DOHH2 (cell line): ENCODE results near the gene NBEA.

ENCODE experiments used
- H3F3A ChIP-seq: fragments of 200-600 bp; sonication (generic), shearing (Covaris generic); 2 replicates; pipeline ENCODE4 v1.6.0; 2016; ENCODE audit warnings: antibody characterized with exemption, mild to moderate bottlenecking; ENCODE audit not compliant: control insufficient read depth, insufficient read depth
- H3K27ac ChIP-seq: fragments of 200-600 bp; sonication (generic); 2 replicates; pipeline ENCODE4 v1.5.1; 2014; ENCODE audit warnings: low read depth, mild to moderate bottlenecking, low read length, moderate library complexity
- H3K27me3 ChIP-seq: fragments of 200-600 bp; sonication (generic); 2 replicates; pipeline ENCODE4 v1.6.1; 2014; ENCODE audit warnings: mild to moderate bottlenecking, low read length, mixed read lengths; ENCODE audit not compliant: control insufficient read depth
- H3K36me3 ChIP-seq: fragments of 200-600 bp; sonication (generic); 2 replicates; pipeline ENCODE4 v1.6.1; 2014; ENCODE audit warnings: mild to moderate bottlenecking, low read length, moderate library complexity, mixed read lengths; ENCODE audit not compliant: control insufficient read depth
- H3K4me1 ChIP-seq: fragments of 200-600 bp; sonication (generic); 2 replicates; pipeline ENCODE4 v1.6.1; 2014; ENCODE audit warnings: mild to moderate bottlenecking, low read length, mixed read lengths; ENCODE audit not compliant: control insufficient read depth
- H3K4me2 ChIP-seq: fragments of 200-600 bp; sonication (generic); 2 replicates; pipeline ENCODE4 v1.6.0; 2014; ENCODE audit warnings: mild to moderate bottlenecking, low read length, moderate library complexity
- H3K4me3 ChIP-seq: fragments of 200-600 bp; sonication (generic); 2 replicates; pipeline ENCODE4 v1.5.1; 2014; ENCODE audit warnings: mild to moderate bottlenecking, low read length, mixed read lengths
- H3K79me2 ChIP-seq: fragments of 200-600 bp; sonication (generic); 2 replicates; pipeline ENCODE4 v1.6.1; 2014; ENCODE audit warnings: mild to moderate bottlenecking, low read length, mixed read lengths; ENCODE audit not compliant: control insufficient read depth
- H3K9me2 ChIP-seq: fragments of 200-600 bp; sonication (generic); replicated peaks from 2 replicates; pipeline ENCODE4 v1.6.1; 2014; ENCODE audit warnings: mild to moderate bottlenecking, low read length, mixed read lengths; ENCODE audit not compliant: control insufficient read depth
- H3K9me3 ChIP-seq: fragments of 200-600 bp; sonication (generic); 2 replicates; pipeline ENCODE4 v1.6.1; 2014; ENCODE audit warnings: antibody characterized with exemption, low read length, mixed read lengths; ENCODE audit not compliant: control insufficient read depth, insufficient read depth
- H4K20me1 ChIP-seq: fragments of 200-600 bp; sonication (generic); 2 replicates; pipeline ENCODE4 v1.6.0; 2014; ENCODE audit warnings: low read depth, mild to moderate bottlenecking, antibody characterized with exemption, low read length, moderate library complexity; ENCODE audit not compliant: control insufficient read depth, insufficient read depth
- CTCF ChIP-seq: fragments of 200-600 bp; sonication (generic); IDR thresholded peaks from one replicate; pipeline ENCODE4 v1.5.1; 2014; ENCODE audit warnings: antibody characterized with exemption, mild to moderate bottlenecking, low read depth, low read length; ENCODE audit not compliant: poor library complexity, severe bottlenecking
- EZH2phosphoT487 ChIP-seq: fragments of 200-600 bp; sonication (generic); IDR thresholded peaks from 2 replicates; pipeline ENCODE4 v1.6.1; 2017; ENCODE audit warnings: borderline replicate concordance, mild to moderate bottlenecking, antibody characterized with exemption, low read length, moderate library complexity, mixed read lengths

The NBEA gene

GRCh38 chr13:35706281-35706680 lies 764.2 kb downstream of the NBEA start:
- Histone ChIP-seq H3K27me3 (no peaks in the 10 kb centered on the region), H3K79me2 (no peaks in the 10 kb centered on the region), H3K9me2 (no peaks in the 10 kb centered on the region), H3K4me3 (no peak overlapping the region), H3K4me1 (no peaks in the 10 kb centered on the region), H4K20me1 (no peaks in the 10 kb centered on the region), H3K4me2 (no peak overlapping the region), H3K36me3 (no peaks in the 10 kb centered on the region), H3F3A (no peaks in the 10 kb centered on the region), H3K27ac (no peak overlapping the region), H3K9me3 (no peaks in the 10 kb centered on the region)
- TF ChIP-seq EZH2phosphoT487 (no peak), CTCF (no peak)

DNA sequence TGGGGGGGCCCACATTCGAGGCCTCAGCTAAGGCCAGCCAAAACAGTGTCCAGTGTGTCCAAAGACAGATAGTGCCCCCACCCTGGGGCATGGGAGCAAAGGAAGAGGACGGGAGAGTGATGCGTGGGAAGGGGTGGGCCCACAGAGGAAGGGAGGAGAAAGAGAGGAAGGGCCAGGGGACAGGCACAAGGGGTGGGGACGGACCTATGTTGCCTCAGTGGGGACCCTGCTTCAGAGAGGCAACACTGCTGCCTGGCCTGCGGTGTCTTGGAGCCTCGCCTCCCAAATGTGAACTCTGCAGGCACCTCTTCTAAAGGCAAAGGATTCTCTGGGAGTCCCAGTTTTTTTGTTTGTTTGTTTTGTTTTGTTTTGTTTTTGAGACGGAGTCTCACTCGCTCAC lies 764.7 kb downstream of the NBEA start:
- Histone ChIP-seq H3K9me3 (no peaks in the 10 kb centered on the region), H3K36me3 (no peaks in the 10 kb centered on the region), H3K79me2 (no peaks in the 10 kb centered on the region), H3K4me3 (no peak overlapping the region), H3K27ac (no peak overlapping the region), H3K9me2 (no peaks in the 10 kb centered on the region), H3F3A (no peaks in the 10 kb centered on the region), H4K20me1 (no peaks in the 10 kb centered on the region), H3K4me1 (no peaks in the 10 kb centered on the region), H3K4me2 (no peak overlapping the region), H3K27me3 (no peaks in the 10 kb centered on the region)
- TF ChIP-seq CTCF (no peak), EZH2phosphoT487 (no peak)

GRCh38 chr13:35711909-35712308 lies 769.8 kb downstream of the NBEA start:
- Histone ChIP-seq H3K36me3 (no peaks in the 10 kb centered on the region), H3F3A (no peaks in the 10 kb centered on the region), H3K9me2 (no peaks in the 10 kb centered on the region), H3K4me3 (no peak overlapping the region), H3K27ac (no peak overlapping the region), H3K9me3 (no peaks in the 10 kb centered on the region), H3K4me2 (no peak overlapping the region), H3K4me1 (no peaks in the 10 kb centered on the region), H3K27me3 (no peaks in the 10 kb centered on the region), H4K20me1 (no peaks in the 10 kb centered on the region), H3K79me2 (no peaks in the 10 kb centered on the region)
- TF ChIP-seq EZH2phosphoT487 (no peak), CTCF (no peak)
